GM10248 (cell line): ENCODE measurements around the gene FYB1.

Experiments
- CTCF ChIA-PET: fragments of 300-600 bp; sonication (Branson Sonifier 250); formaldehyde crosslinking; extraction: SDS; loops from one replicate; lab custom pipeline; 2021; ENCODE audit warnings: antibody characterized with exemption; lab: Yijun Ruan, JAX
- POLR2A ChIA-PET: fragments of 350-650 bp; sonication (Branson Sonifier 250); formaldehyde crosslinking; extraction: SDS; loops from one replicate; lab custom pipeline; 2020; ENCODE audit warnings: antibody characterized with exemption; lab: Yijun Ruan, JAX
- DNase-seq: peaks from one replicate; pipeline ENCODE4 v3.0.0; 2012; ENCODE audit errors: extremely low spot score
- CTCF ChIP-seq: IDR thresholded peaks from 2 replicates; pipeline ENCODE4 v1.5.1; 2012; ENCODE audit warnings: mild to moderate bottlenecking, low read depth; ENCODE audit errors: extremely low read depth, missing control alignments, control extremely low read depth

Gene FYB1

DNA sequence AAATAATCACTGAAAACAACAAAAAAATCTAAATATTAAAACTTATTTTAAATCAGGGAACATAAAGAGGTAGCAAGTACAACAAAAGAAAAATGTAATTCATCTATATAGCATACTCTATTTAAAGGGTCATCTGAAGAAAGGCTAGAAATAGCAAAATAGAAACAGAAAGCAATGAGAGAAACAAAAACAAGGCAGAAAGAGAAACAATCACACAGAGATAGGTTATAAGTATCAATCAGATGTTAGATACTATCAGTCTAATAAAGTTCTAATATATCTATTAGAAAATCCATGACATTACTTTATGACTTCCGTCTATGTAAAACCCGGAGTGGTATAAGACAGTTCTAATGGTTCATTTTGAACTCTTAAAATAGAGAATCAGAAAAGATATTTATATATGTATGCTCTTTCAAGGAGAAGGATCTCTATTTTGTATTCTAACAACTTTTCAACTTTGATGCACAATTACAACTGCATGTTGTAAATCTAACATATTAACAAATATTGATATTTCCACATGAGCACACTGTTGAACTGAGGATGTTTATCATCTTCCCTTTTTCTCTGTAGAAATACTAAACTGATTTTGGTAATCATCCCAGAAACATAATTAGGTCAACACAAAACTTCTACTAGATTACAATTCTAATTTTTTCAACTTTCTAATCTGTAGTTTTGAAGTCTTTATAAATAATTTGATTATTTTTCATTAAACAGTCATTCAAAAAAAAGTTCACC lies 161.0 kb downstream of the FYB1 start:
- TF ChIP-seq CTCF, result no peak
- CTCF ChIA-PET, result no interaction called here
- POLR2A ChIA-PET, result no interaction called here
- DNase-seq, result peak; percentile 32

- CTCF ChIA-PET, result no interaction called here
- POLR2A ChIA-PET, result no interaction called here
- DNase-seq, result no peak
- TF ChIP-seq CTCF, result no peak
Measured at GRCh38 chr5:39057734-39058133, 161.6 kb downstream of the FYB1 start.

DNA sequence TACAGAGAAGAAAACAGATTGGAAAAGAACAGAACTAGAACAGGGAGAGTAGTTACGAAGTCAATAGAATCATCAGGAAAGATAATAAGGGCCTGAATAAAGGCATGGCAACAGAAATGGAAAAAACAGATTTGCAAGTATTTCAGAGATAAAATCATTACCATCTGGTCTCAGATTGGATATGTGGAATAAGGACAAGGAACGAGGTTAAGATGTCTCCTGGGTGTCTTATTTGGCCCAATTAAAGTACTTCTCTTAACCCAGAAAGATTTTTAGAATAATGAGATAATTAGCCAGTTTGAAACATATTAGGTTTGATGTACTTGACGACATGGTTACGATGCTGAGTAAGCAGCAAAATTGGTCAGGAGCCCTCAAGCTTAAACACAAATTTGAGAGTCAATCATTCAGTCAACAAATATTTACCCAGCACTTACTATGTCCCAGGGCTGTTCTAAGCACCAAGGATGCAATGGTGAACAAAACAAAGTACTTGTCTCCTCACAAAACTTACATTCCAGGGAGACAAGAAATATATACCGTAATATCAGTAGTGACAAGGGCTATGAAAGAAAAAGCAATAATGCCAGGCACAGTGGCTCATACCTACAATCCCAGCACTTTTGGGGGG lies 163.5 kb downstream of the FYB1 start:
- ChIA-PET CTCF (no interaction called here), POLR2A (no interaction called here)
- no peak for TF ChIP-seq CTCF
- no peak for DNase-seq
